IMR-90 (cell line): ENCODE results near the gene SEPTIN5. TPM values are rescaled to one million over a fixed set of nuclear protein-coding genes. Genes with fewer than 3 reads are reported as not detected.

Experiments used
- ATAC-seq: fragments of 200-7000 bp; cut with Tn5 transposase; 2 replicates; pipeline ENCODE4 v1.9.1; 2020; ENCODE audit warnings: low read depth, mild to moderate bottlenecking, moderate library complexity
- BruUV-seq: library from RNA; stranded (reverse); fragments of 400-500 nt; replicated peaks from 2 replicates; lab custom pipeline; 2021; lab: Mats Ljungman, UMichigan
- CTCF ChIA-PET: fragments of 300-600 bp; formaldehyde crosslinking; extraction: SDS; loops from one replicate; lab custom pipeline; 2021; ENCODE audit warnings: antibody characterized with exemption; lab: Yijun Ruan, JAX
- POLR2A ChIA-PET: fragments of 300-600 bp; sonication (Branson Sonifier 250); formaldehyde crosslinking; loops from one replicate; lab custom pipeline; 2022; ENCODE audit warnings: antibody characterized with exemption; ENCODE audit not compliant: unreplicated experiment; lab: Charles Lee
- DNase-seq: peaks from one replicate; pipeline ENCODE4 v3.0.0; 2013
- H2AFZ ChIP-seq: replicated peaks from 2 replicates; pipeline ENCODE3; 2013; ENCODE audit warnings: low read length, mild to moderate bottlenecking; ENCODE audit not compliant: poor library complexity
- H2AK5ac ChIP-seq: 2 replicates; pipeline ENCODE4 v1.6.1; 2013; ENCODE audit warnings: low read depth, low read length, inconsistent platforms
- H2AK9ac ChIP-seq: replicated peaks from 2 replicates; pipeline ENCODE3; 2013; ENCODE audit warnings: mild to moderate bottlenecking, low read depth, low read length, moderate library complexity; ENCODE audit not compliant: poor library complexity
- H2BK120ac ChIP-seq: 2 replicates; pipeline ENCODE4 v1.6.1; 2013; ENCODE audit warnings: low read depth, low read length, inconsistent platforms
- H2BK15ac ChIP-seq: 3 replicates; pipeline ENCODE4 v1.6.1; 2013; ENCODE audit warnings: low read depth, low read length, inconsistent platforms
- H2BK20ac ChIP-seq: 2 replicates; pipeline ENCODE4 v1.6.1; 2013; ENCODE audit warnings: low read depth, mild to moderate bottlenecking, inconsistent platforms, low read length, moderate library complexity
- H2BK5ac ChIP-seq: 2 replicates; pipeline ENCODE4 v1.6.1; 2013; ENCODE audit warnings: mild to moderate bottlenecking, low read depth, low read length, inconsistent platforms; ENCODE audit not compliant: poor library complexity, severe bottlenecking
- H3K14ac ChIP-seq: replicated peaks from 2 replicates; pipeline ENCODE4 v1.6.1; 2013; ENCODE audit warnings: low read depth, low read length, inconsistent platforms
- H3K18ac ChIP-seq: 2 replicates; pipeline ENCODE4 v1.6.1; 2013; ENCODE audit warnings: low read depth, low read length, control low read depth
- H3K23ac ChIP-seq: 2 replicates; pipeline ENCODE4 v1.6.1; 2013; ENCODE audit warnings: low read depth, low read length, inconsistent platforms
- H3K27ac ChIP-seq: 2 replicates; pipeline ENCODE4 v1.5.1; 2013; ENCODE audit warnings: mild to moderate bottlenecking, control low read depth, low read length; ENCODE audit not compliant: insufficient read depth
- H3K27me3 ChIP-seq: 2 replicates; pipeline ENCODE4 v1.6.1; 2013; ENCODE audit warnings: low read length; ENCODE audit not compliant: control insufficient read depth, insufficient read depth
- H3K36me3 ChIP-seq: 2 replicates; pipeline ENCODE4 v1.6.1; 2013; ENCODE audit warnings: low read length, mixed read lengths; ENCODE audit not compliant: control insufficient read depth, insufficient read depth
- H3K4ac ChIP-seq: 2 replicates; pipeline ENCODE4 v1.6.1; 2013; ENCODE audit warnings: low read depth, low read length, inconsistent platforms
- H3K4me1 ChIP-seq: 2 replicates; pipeline ENCODE4 v1.6.1; 2013; ENCODE audit warnings: low read length, mixed read lengths; ENCODE audit not compliant: control insufficient read depth, insufficient read depth
- H3K4me2 ChIP-seq: 2 replicates; pipeline ENCODE4 v1.6.1; 2013; ENCODE audit warnings: low read depth, mild to moderate bottlenecking, control low read depth, low read length, moderate library complexity
- H3K4me3 ChIP-seq: 2 replicates; pipeline ENCODE4 v1.5.1; 2013; ENCODE audit warnings: low read depth, mild to moderate bottlenecking, control low read depth, low read length, moderate library complexity; ENCODE audit not compliant: insufficient read depth
- H3K56ac ChIP-seq: 2 replicates; pipeline ENCODE4 v1.6.1; 2013; ENCODE audit warnings: low read length, inconsistent platforms; ENCODE audit not compliant: insufficient read depth; ENCODE audit errors: extremely low read depth
- H3K79me1 ChIP-seq, 2 experiments: 2 replicates each; pipeline ENCODE4 v1.6.1; 2013; ENCODE audit warnings: low read length in 2 of 2, inconsistent platforms in 1 of 2, low read depth in 1 of 2
- H3K9ac ChIP-seq: 2 replicates; pipeline ENCODE4 v1.6.1; 2013; ENCODE audit warnings: low read depth, low read length, control low read depth
- H3K9me1 ChIP-seq: 2 replicates; pipeline ENCODE4 v1.6.1; 2013; ENCODE audit warnings: low read length, inconsistent platforms; ENCODE audit not compliant: insufficient read depth
- H3K9me3 ChIP-seq: 2 replicates; pipeline ENCODE4 v1.6.1; 2013; ENCODE audit warnings: low read length; ENCODE audit not compliant: control insufficient read depth, insufficient read depth
- H4K20me1 ChIP-seq: 2 replicates; pipeline ENCODE4 v1.6.1; 2013; ENCODE audit warnings: low read length, inconsistent platforms; ENCODE audit not compliant: insufficient read depth
- H4K5ac ChIP-seq: 2 replicates; pipeline ENCODE4 v1.6.1; 2013; ENCODE audit warnings: mild to moderate bottlenecking, low read depth, low read length, control low read depth
- H4K8ac ChIP-seq, 2 experiments: 2 replicates each; pipeline ENCODE4 v1.6.1; 2013; ENCODE audit warnings: low read depth in 2 of 2, low read length in 2 of 2, control low read depth in 1 of 2, inconsistent platforms in 1 of 2
- H4K91ac ChIP-seq: 2 replicates; pipeline ENCODE4 v1.6.1; 2013; ENCODE audit warnings: low read depth, low read length, inconsistent platforms; ENCODE audit not compliant: insufficient read depth
- BHLHE40 ChIP-seq: fragments of 150-350 bp; IDR thresholded peaks from 2 replicates; pipeline ENCODE4 v1.6.1; 2016; ENCODE audit warnings: mild to moderate bottlenecking, low read depth, low read length
- CEBPB ChIP-seq: IDR thresholded peaks from 2 replicates; pipeline ENCODE4 v1.6.1; 2012; ENCODE audit warnings: low read depth, low read length, improper control_type of control experiment
- CHD1 ChIP-seq: IDR thresholded peaks from 2 replicates; pipeline ENCODE4 v1.6.1; 2012; ENCODE audit warnings: low read depth, low read length, improper control_type of control experiment
- CTCF ChIP-seq: conservative IDR thresholded peaks from 2 replicates; pipeline ENCODE4 v1.5.1; 2012; ENCODE audit warnings: mild to moderate bottlenecking, low read depth, low read length, improper control_type of control experiment
- ELK1 ChIP-seq: fragments of 150-350 bp; IDR thresholded peaks from 2 replicates; pipeline ENCODE4 v1.6.1; 2016; ENCODE audit warnings: low read depth, mild to moderate bottlenecking, low read length, moderate library complexity, borderline replicate concordance
- FOS ChIP-seq: fragments of 150-350 bp; IDR thresholded peaks from 2 replicates; pipeline ENCODE4 v1.6.1; 2016; ENCODE audit warnings: low read depth, low read length
- MAFK ChIP-seq: IDR thresholded peaks from 2 replicates; pipeline ENCODE4 v1.6.1; 2012; ENCODE audit warnings: low read depth, low read length, improper control_type of control experiment
- MAZ ChIP-seq: IDR thresholded peaks from 2 replicates; pipeline ENCODE4 v1.6.1; 2012; ENCODE audit warnings: low read depth, mild to moderate bottlenecking, low read length, improper control_type of control experiment, moderate library complexity, borderline replicate concordance
- MXI1 ChIP-seq: IDR thresholded peaks from 2 replicates; pipeline ENCODE4 v1.6.1; 2012; ENCODE audit warnings: low read depth, mild to moderate bottlenecking, low read length, moderate library complexity, borderline replicate concordance
- NFE2L2 ChIP-seq: fragments of 150-350 bp; IDR thresholded peaks from 2 replicates; pipeline ENCODE4 v1.6.1; 2016; ENCODE audit warnings: low read depth, mild to moderate bottlenecking, low read length
- POLR2A ChIP-seq: IDR thresholded peaks from 2 replicates; pipeline ENCODE4 v1.6.1; 2012; ENCODE audit warnings: mild to moderate bottlenecking, low read depth, low read length
- RAD21 ChIP-seq: IDR thresholded peaks from 2 replicates; pipeline ENCODE4 v1.6.1; 2012; ENCODE audit warnings: low read length, improper control_type of control experiment
- RCOR1 ChIP-seq: IDR thresholded peaks from 2 replicates; pipeline ENCODE4 v1.6.1; 2012; ENCODE audit warnings: mild to moderate bottlenecking, low read length, improper control_type of control experiment; ENCODE audit not compliant: insufficient replicate concordance
- RFX5 ChIP-seq: IDR thresholded peaks from 2 replicates; pipeline ENCODE4 v1.8.0; 2012; ENCODE audit warnings: low read depth, mild to moderate bottlenecking, low read length, moderate library complexity
- SMC3 ChIP-seq: fragments of 150-350 bp; IDR thresholded peaks from 2 replicates; pipeline ENCODE4 v1.6.1; 2016; ENCODE audit warnings: low read depth, mild to moderate bottlenecking, antibody characterized with exemption, low read length, moderate library complexity
- USF2 ChIP-seq: fragments of 150-350 bp; IDR thresholded peaks from 2 replicates; pipeline ENCODE4 v1.6.1; 2017; ENCODE audit warnings: mild to moderate bottlenecking, antibody characterized with exemption, low read length, low read depth
- WGBS, 2 experiments: methylation state at CpG; one replicate each; pipeline versions ENCODE4 v1.1.5 to v1.1.7; 2013; ENCODE audit warnings: missing lambda C conversion rate in 2 of 2; ENCODE audit not compliant: insufficient read length in 1 of 2; ENCODE audit errors: extremely low coverage in 2 of 2; 5-methylcytosine and 5-hydroxymethylcytosine counted together
- dilution Hi-C: fragments of 300-500 bp; cut with HindIII; formaldehyde crosslinking; loops from one replicate; pipeline ENCODE4 v1.14.3; 2018; ENCODE audit warnings: low sequenced_read_pairs; ENCODE audit not compliant: unreplicated experiment
- in situ Hi-C: fragments of 300-500 bp; cut with MboI; formaldehyde crosslinking; loops from 3 replicates; pipeline ENCODE4 v1.14.3; 2019; ENCODE audit warnings: low sequenced_read_pairs, inconsistent platforms, mixed read lengths
- intact Hi-C: fragments of 100-400 bp; cut with micrococcal nuclease; formaldehyde crosslinking; loops from 2 replicates; pipeline ENCODE4 v1.10.0; 2022
- polyA plus RNA-seq, 3 experiments: library from polyadenylated mRNA; depleted of rRNA; stranded (reverse); fragments of >200 nt; gene quantifications; 2 replicates each; pipeline ENCODE4 v1.2.3, GENCODE V29; 2012; ENCODE audit warnings: low replicate concordance in 1 of 3
- total RNA-seq: library from RNA; depleted of rRNA; stranded (reverse); fragments of >200 nt; gene quantifications from 2 replicates; pipeline ENCODE4 v1.2.3, GENCODE V29; 2012

SEPTIN5 gene
- total and polyA plus RNA-seq, 2 of the 4 experiments (the other 2 are of a cell fraction), result 16.8 to 20.7 TPM

- H2AFZ ChIP-seq, result peak overlapping the region; percentile 23
- H3K27me3 ChIP-seq, result peaks cover 31% of the 10 kb centered on the region
- POLR2A ChIA-PET, result interaction anchor here (0.5 kb wide), 1 partner anchor 486 kb away, joined by 3 read pairs; no protein-coding TSS in a partner anchor
- H4K5ac ChIP-seq, result no peak overlapping the region
- H4K91ac ChIP-seq, result no peak overlapping the region
- dilution Hi-C loops (no loop called here), in situ Hi-C loops (no loop called here), intact Hi-C loops (no loop called here)
- no peak overlapping the region for H2BK120ac ChIP-seq
- H3K4me3 ChIP-seq, result no peak overlapping the region
- H3K36me3 ChIP-seq, result no peaks in the 10 kb centered on the region
- no peak overlapping the region for H3K4me2 ChIP-seq
- H3K9me1 ChIP-seq, result peaks cover 5% of the 10 kb centered on the region
- TF ChIP-seq RAD21 (no peak), NFE2L2 (no peak), RCOR1 (no peak), CHD1 (no peak), ELK1 (no peak), CTCF (no peak), RFX5 (no peak), MAFK (no peak), MAZ (no peak), FOS (no peak), POLR2A (no peak), CEBPB (no peak), USF2 (no peak), BHLHE40 (no peak), SMC3 (no peak), MXI1 (no peak)
- no peak overlapping the region for H3K9ac ChIP-seq
- H2BK15ac ChIP-seq, result no peak overlapping the region; the same call in 2 of the 3 replicates
- H2BK20ac ChIP-seq, result no peak overlapping the region
- no peak overlapping the region for H4K8ac ChIP-seq
- DNase-seq (no peak), ATAC-seq (no peak)
- H3K14ac ChIP-seq, result no peak overlapping the region
- H3K4ac ChIP-seq, result no peak overlapping the region; the same call in 1 of the 2 replicates
- no peak overlapping the region for H3K23ac ChIP-seq
- 53% methylated on average over 4 of the region's 15 CpGs; no CpG with 5 or more reads in 1 of the 2 experiments for WGBS, 2 experiments
- H3K9me3 ChIP-seq, result no peaks in the 10 kb centered on the region
- H3K27ac ChIP-seq, result no peak overlapping the region
- H3K79me1 ChIP-seq, result no peaks in the 10 kb centered on the region
- H2AK5ac ChIP-seq, result no peak overlapping the region; the same call in 1 of the 2 replicates
- no peak overlapping the region for H3K56ac ChIP-seq
- CTCF ChIA-PET, result no interaction called here
- no TSS peak for BruUV-seq
- no peak overlapping the region for H3K18ac ChIP-seq
- no peak overlapping the region for H2AK9ac ChIP-seq
- H4K20me1 ChIP-seq, result no peaks in the 10 kb centered on the region
- H3K4me1 ChIP-seq, result peaks cover 9% of the 10 kb centered on the region
- H2BK5ac ChIP-seq, result no peak overlapping the region
Measured at GRCh38 chr22:19748991-19749664, 34.8 kb downstream of the SEPTIN5 start.
